Stimulated activated CD4-positive, alpha-beta T cell treated with anti-CD3 and anti-CD28 coated beads, Interleukin-15, amount 100 ng/mL, for 24 hours (primary cell): Measurements from ENCODE around the gene ENHO.

Experiments
- DNase-seq: peaks from one replicate; pipeline ENCODE4 v3.0.0-alpha.2; 2020

Gene ENHO

GRCh38 chr9:34522971-34523797, at the start of gene ENHO:
Gene ENHO (minus strand): TSS chr9:34522990. CDS start chr9:34521695, 1,295 bp downstream.
- peak; percentile 91 for DNase-seq

- DNase-seq, result no peak
These were observed 49.3 kb upstream of the ENHO start for GRCh38 chr9:34572092-34572491.

GRCh38 chr9:34571481-34571810, 48.7 kb upstream of the ENHO start:
- no peak for DNase-seq

GRCh38 chr9:34570809-34571480, 48.2 kb upstream of the ENHO start:
- no peak for DNase-seq

GRCh38 chr9:34570376-34570775, 47.6 kb upstream of the ENHO start:
- DNase-seq, result no peak

- no peak for DNase-seq
These were observed 46.0 kb upstream of the ENHO start for GRCh38 chr9:34568774-34569173.

GRCh38 chr9:34568133-34568532, 45.3 kb upstream of the ENHO start:
- no peak for DNase-seq

GRCh38 chr9:34566972-34567371, 44.2 kb upstream of the ENHO start:
- DNase-seq, result no peak

GRCh38 chr9:34566322-34566721, 43.5 kb upstream of the ENHO start:
- no peak for DNase-seq

GRCh38 chr9:34565856-34566255, 43.1 kb upstream of the ENHO start:
- DNase-seq, result no peak

- DNase-seq, result no peak
These were observed 41.8 kb upstream of the ENHO start for GRCh38 chr9:34564617-34565016.

GRCh38 chr9:34563262-34563661, 40.5 kb upstream of the ENHO start:
- DNase-seq, result no peak

- peak; percentile 63 for DNase-seq
These were observed 39.5 kb upstream of the ENHO start for GRCh38 chr9:34562135-34562745.

GRCh38 chr9:34560599-34561214, 37.9 kb upstream of the ENHO start:
- DNase-seq, result no peak

GRCh38 chr9:34559624-34560455, 37.0 kb upstream of the ENHO start:
- DNase-seq, result no peak

- DNase-seq, result no peak
These were observed 36.3 kb upstream of the ENHO start for GRCh38 chr9:34558919-34559623.

- no peak for DNase-seq
These were observed 35.6 kb upstream of the ENHO start for GRCh38 chr9:34558364-34558763.

- DNase-seq, result no peak
These were observed 34.9 kb upstream of the ENHO start for GRCh38 chr9:34557426-34558321.

GRCh38 chr9:34556949-34557348, 34.2 kb upstream of the ENHO start:
- no peak for DNase-seq

- no peak for DNase-seq
These were observed 33.2 kb upstream of the ENHO start for GRCh38 chr9:34555936-34556525.

GRCh38 chr9:34555500-34555899, 32.7 kb upstream of the ENHO start:
- no peak for DNase-seq
